Panc1 (cell line): ENCODE data around the gene COA5. TPM values are rescaled to one million over a fixed set of nuclear protein-coding genes. Genes with fewer than 3 reads are reported as not detected.

ENCODE experiments used
- ATAC-seq: fragments of 200-7000 bp; cut with Tn5 transposase; 2 replicates; pipeline ENCODE4 v1.9.1; 2020; ENCODE audit warnings: mild to moderate bottlenecking, moderate library complexity
- BruUV-seq: library from RNA; stranded (reverse); fragments of 400-500 nt; replicated peaks from 2 replicates; lab custom pipeline; 2021; lab: Mats Ljungman, UMichigan
- CTCF ChIA-PET: fragments of 300-600 bp; sonication (Branson Sonifier 250); formaldehyde crosslinking; loops from one replicate; lab custom pipeline; 2022; ENCODE audit warnings: antibody characterized with exemption; lab: Charles Lee
- POLR2A ChIA-PET: fragments of 300-600 bp; sonication (Branson Sonifier 250); formaldehyde crosslinking; loops from one replicate; lab custom pipeline; 2022; ENCODE audit warnings: antibody characterized with exemption; lab: Charles Lee
- DNase-seq: peaks from one replicate; pipeline ENCODE4 v3.0.0-alpha.2; 2010; ENCODE audit warnings: low read depth, low spot score
- H3K27ac ChIP-seq: 2 replicates; pipeline ENCODE4 v1.5.1; 2011; ENCODE audit warnings: mild to moderate bottlenecking, low read length, inconsistent platforms
- H3K27me3 ChIP-seq: fragments of 200-500 bp; sonication (Bioruptor generic); 2 replicates; pipeline ENCODE4 v1.6.0; 2014; ENCODE audit warnings: low read length, inconsistent platforms; ENCODE audit not compliant: control insufficient read depth, insufficient read depth
- H3K36me3 ChIP-seq: fragments of 200-500 bp; sonication (Bioruptor generic); 2 replicates; pipeline ENCODE4 v1.5.1; 2014; ENCODE audit warnings: inconsistent platforms, mild to moderate bottlenecking, low read length, moderate library complexity; ENCODE audit not compliant: control insufficient read depth, insufficient read depth
- H3K4me1 ChIP-seq: 2 replicates; pipeline ENCODE4 v1.5.1; 2011; ENCODE audit warnings: inconsistent platforms, mild to moderate bottlenecking, low read length, moderate library complexity; ENCODE audit not compliant: control insufficient read depth, insufficient read depth
- H3K4me3 ChIP-seq, 2 experiments: 2 replicates each; pipeline ENCODE4 v1.5.1; 2011 to 2012; ENCODE audit warnings: low read depth in 2 of 2, low read length in 2 of 2, mild to moderate bottlenecking in 2 of 2, inconsistent platforms in 1 of 2, moderate library complexity in 1 of 2
- H3K9me3 ChIP-seq: fragments of 200-500 bp; sonication (Bioruptor generic); 2 replicates; pipeline ENCODE4 v1.5.1; 2014; ENCODE audit warnings: low read depth, mild to moderate bottlenecking, inconsistent platforms, low read length, moderate library complexity; ENCODE audit not compliant: control insufficient read depth, insufficient read depth
- CTCF ChIP-seq: fragments of 450-650 bp; IDR thresholded peaks from 2 replicates; pipeline ENCODE4 v1.5.1; 2017; ENCODE audit warnings: mild to moderate bottlenecking
- POLR2AphosphoS5 ChIP-seq: IDR thresholded peaks from 2 replicates; pipeline ENCODE4 v1.6.1; 2012; ENCODE audit warnings: mild to moderate bottlenecking, low read depth, low read length, moderate library complexity
- REST ChIP-seq, 2 experiments: IDR thresholded peaks; 2 replicates each; pipeline ENCODE4 v1.6.1; 2011 to 2012; ENCODE audit warnings: low read depth in 2 of 2, control low read depth in 1 of 2, low read length in 1 of 2, mild to moderate bottlenecking in 1 of 2, moderate library complexity in 1 of 2; ENCODE audit not compliant: insufficient read depth in 1 of 2
- SIN3A ChIP-seq: IDR thresholded peaks from 2 replicates; pipeline ENCODE4 v1.6.1; 2012; ENCODE audit warnings: low read depth, mild to moderate bottlenecking, low read length, moderate library complexity, borderline replicate concordance; ENCODE audit not compliant: insufficient read depth
- TCF7L2 ChIP-seq: IDR thresholded peaks from 2 replicates; pipeline ENCODE4 v1.6.1; 2011; ENCODE audit warnings: mild to moderate bottlenecking, low read depth, low read length, inconsistent platforms
- in situ Hi-C: cut with HindIII; loops from 2 replicates; pipeline ENCODE4 v1.10.0; 2016; ENCODE audit warnings: low sequenced_read_pairs, low pct_unique_long_range_greater_than_20kb
- intact Hi-C: fragments of 100-400 bp; cut with micrococcal nuclease; formaldehyde crosslinking; loops from one replicate; pipeline ENCODE4 v1.10.0; 2022; ENCODE audit not compliant: unreplicated experiment
- total RNA-seq: library from RNA; stranded (reverse); gene quantifications from one replicate; pipeline ENCODE4 v1.2.1, GENCODE V29; 2021; ENCODE audit not compliant: unreplicated experiment

COA5 gene
- total RNA-seq, 1 experiment from 2014 or later, result 20.6 TPM

- Histone ChIP-seq H3K9me3 (no peaks in the 10 kb centered on the region), H3K27ac (no peak overlapping the region), H3K27me3 (no peaks in the 10 kb centered on the region), H3K4me3 (no peak overlapping the region), H3K4me1 (no peaks in the 10 kb centered on the region), H3K36me3 (no peaks in the 10 kb centered on the region)
- no peak for DNase-seq
- intact Hi-C loops (no loop called here), in situ Hi-C loops (no loop called here)
- no peak for TF ChIP-seq REST (IDR thresholded peaks at IDR 0.05; ENCODE audit: insufficient read depth in 1 of 2, low read depth in 2 of 2, low read length in 1 of 2)
- no peak for TF ChIP-seq CTCF
- no peak for TF ChIP-seq SIN3A
- TF ChIP-seq POLR2AphosphoS5, result no peak
- no peak for TF ChIP-seq TCF7L2
- ChIA-PET POLR2A (no interaction called here), CTCF (no interaction called here)
- no TSS peak for BruUV-seq
- no peak for ATAC-seq
Observed at GRCh38 chr2:98561018-98561417, 47.3 kb downstream of the COA5 start.

GRCh38 chr2:98560256-98560771, 48.0 kb downstream of the COA5 start:
- ChIA-PET POLR2A (no interaction called here), CTCF (no interaction called here)
- Histone ChIP-seq H3K27me3 (no peaks in the 10 kb centered on the region), H3K27ac (no peak overlapping the region), H3K9me3 (no peaks in the 10 kb centered on the region), H3K4me3 (no peak overlapping the region), H3K36me3 (no peaks in the 10 kb centered on the region), H3K4me1 (no peaks in the 10 kb centered on the region)
- TF ChIP-seq REST (IDR thresholded peaks at IDR 0.05; ENCODE audit: insufficient read depth in 1 of 2, low read depth in 2 of 2, low read length in 1 of 2), result no peak
- DNase-seq (no peak), ATAC-seq (no peak)
- in situ Hi-C loops, result no loop called here
- intact Hi-C loops, result no loop called here
- BruUV-seq, result no TSS peak
